PC-9 (cell line): ENCODE data around the gene RAB11FIP2.

ENCODE experiments used
- EZH2 ChIP-seq: fragments of 200-600 bp; sonication (generic); IDR thresholded peaks from 2 replicates; pipeline ENCODE4 v1.8.0; 2017; ENCODE audit warnings: antibody characterized with exemption, low read depth
- TF ChIP-seq, protein P1 (sequence below): fragments of 200-600 bp; sonication (generic); conservative IDR thresholded peaks from 2 replicates; pipeline ENCODE4 v1.6.1; 2017; ENCODE audit warnings: mixed run types, antibody characterized with exemption, mild to moderate bottlenecking, moderate library complexity

DNA sequence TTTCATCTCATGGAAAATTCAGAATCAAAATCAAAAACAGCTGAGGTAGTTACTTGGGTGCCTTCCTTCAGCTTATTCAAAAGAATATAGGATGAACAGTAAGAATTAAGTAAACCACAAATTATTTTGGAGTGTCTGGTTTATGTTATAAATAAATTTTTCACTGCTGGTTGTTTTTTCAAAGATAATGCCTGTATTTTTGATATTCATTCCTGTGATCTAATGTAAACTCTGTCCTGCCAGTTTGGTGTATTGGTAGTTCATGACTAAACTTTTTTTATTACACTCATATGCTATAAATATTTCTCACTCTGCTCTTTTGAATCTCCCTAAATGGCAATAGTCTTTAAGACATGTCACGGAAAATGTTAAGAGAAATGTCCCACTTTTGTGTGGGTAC is 11.6 kb upstream of the RAB11FIP2 start:
- no peak for TF ChIP-seq EZH2
- TF ChIP-seq, protein P1, sequence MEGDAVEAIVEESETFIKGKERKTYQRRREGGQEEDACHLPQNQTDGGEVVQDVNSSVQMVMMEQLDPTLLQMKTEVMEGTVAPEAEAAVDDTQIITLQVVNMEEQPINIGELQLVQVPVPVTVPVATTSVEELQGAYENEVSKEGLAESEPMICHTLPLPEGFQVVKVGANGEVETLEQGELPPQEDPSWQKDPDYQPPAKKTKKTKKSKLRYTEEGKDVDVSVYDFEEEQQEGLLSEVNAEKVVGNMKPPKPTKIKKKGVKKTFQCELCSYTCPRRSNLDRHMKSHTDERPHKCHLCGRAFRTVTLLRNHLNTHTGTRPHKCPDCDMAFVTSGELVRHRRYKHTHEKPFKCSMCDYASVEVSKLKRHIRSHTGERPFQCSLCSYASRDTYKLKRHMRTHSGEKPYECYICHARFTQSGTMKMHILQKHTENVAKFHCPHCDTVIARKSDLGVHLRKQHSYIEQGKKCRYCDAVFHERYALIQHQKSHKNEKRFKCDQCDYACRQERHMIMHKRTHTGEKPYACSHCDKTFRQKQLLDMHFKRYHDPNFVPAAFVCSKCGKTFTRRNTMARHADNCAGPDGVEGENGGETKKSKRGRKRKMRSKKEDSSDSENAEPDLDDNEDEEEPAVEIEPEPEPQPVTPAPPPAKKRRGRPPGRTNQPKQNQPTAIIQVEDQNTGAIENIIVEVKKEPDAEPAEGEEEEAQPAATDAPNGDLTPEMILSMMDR: no peak
